ENCODE measurements around the gene TPGS1.

TPGS1 gene, protein sequence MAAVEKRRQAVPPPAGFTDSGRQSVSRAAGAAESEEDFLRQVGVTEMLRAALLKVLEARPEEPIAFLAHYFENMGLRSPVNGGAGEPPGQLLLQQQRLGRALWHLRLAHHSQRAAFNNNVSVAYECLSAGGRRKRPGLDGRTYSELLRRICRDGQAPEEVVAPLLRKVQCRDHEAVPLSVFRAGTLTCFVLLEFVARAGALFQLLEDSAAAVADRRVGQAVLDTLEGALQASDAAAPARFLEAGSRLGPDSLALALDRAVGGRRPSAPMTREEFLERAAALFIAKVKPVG

DNA sequence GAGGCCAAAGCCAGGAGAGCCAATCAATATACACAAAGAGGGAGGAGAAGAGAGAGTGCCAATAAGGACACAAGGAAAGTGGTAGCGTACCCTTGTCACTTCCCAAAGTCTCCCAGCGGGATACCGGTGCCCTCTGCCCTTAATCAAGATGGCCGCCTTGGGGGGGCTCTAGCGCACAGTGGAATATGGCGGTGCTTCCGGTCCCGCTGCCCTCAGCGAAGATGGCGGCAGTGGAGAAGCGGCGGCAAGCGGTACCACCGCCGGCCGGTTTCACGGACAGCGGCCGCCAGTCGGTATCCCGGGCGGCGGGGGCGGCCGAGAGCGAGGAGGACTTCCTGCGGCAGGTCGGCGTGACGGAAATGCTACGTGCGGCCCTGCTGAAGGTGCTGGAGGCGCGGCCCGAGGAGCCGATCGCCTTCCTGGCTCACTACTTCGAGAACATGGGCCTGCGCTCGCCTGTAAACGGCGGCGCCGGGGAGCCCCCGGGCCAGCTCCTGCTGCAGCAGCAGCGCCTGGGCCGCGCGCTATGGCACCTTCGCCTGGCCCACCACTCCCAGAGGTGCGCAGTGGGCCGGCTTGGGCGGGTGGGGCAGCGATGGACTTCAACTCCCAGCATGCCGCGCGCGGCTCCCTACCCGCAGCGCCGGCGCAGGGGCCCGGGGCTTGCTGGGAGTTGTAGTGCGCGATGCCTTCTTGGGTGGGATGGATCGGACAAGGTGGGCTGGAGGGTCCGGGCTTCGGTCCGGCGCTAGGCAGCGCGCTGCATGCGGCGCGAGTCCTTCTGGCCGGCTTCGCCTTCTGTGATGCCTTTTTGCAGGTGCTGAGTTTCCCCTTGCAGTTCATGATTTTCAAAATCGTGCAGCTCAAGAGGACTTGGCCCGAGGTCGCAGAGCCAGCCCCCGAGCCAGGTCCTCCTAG, at the start of gene TPGS1:
Gene TPGS1 (plus strand): TSS at position 212 of the 918 bp plus-strand sequence. CDS start 10 bp downstream, at position 222.
- peak; percentile 97 to 98 for DNase-seq
- TF ChIP-seq POLR2A (IDR thresholded peaks at IDR 0.05; ENCODE audit: low read length), result peak; percentile 73
- no peak for TF ChIP-seq GATA1 (IDR thresholded peaks at IDR 0.05; ENCODE audit: low read depth, low read length)

DNA sequence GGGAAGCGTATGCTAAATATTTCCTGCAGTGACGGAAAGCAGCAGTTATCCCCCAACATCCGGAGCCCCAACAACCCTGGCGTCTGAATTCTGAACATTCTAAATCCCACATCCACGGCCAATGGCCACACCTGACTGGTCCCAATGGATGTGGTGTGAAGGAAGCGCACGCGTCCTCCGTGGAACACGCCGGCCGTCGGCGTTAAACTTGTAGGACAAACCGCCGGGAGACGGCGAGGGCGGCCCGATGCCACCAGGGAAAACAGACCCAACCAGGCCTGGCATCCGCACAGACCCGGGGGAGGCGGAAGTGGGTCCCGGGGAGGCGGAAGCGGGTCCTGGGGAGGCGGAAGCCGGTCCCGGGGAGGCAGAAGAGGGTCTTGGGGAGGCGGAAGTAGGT, 49.7 kb upstream of the TPGS1 start:
- no peak for DNase-seq
- no peak for TF ChIP-seq GATA1 (IDR thresholded peaks at IDR 0.05; ENCODE audit: low read depth, low read length)
- TF ChIP-seq POLR2A (IDR thresholded peaks at IDR 0.05; ENCODE audit: low read length), result no peak

DNA sequence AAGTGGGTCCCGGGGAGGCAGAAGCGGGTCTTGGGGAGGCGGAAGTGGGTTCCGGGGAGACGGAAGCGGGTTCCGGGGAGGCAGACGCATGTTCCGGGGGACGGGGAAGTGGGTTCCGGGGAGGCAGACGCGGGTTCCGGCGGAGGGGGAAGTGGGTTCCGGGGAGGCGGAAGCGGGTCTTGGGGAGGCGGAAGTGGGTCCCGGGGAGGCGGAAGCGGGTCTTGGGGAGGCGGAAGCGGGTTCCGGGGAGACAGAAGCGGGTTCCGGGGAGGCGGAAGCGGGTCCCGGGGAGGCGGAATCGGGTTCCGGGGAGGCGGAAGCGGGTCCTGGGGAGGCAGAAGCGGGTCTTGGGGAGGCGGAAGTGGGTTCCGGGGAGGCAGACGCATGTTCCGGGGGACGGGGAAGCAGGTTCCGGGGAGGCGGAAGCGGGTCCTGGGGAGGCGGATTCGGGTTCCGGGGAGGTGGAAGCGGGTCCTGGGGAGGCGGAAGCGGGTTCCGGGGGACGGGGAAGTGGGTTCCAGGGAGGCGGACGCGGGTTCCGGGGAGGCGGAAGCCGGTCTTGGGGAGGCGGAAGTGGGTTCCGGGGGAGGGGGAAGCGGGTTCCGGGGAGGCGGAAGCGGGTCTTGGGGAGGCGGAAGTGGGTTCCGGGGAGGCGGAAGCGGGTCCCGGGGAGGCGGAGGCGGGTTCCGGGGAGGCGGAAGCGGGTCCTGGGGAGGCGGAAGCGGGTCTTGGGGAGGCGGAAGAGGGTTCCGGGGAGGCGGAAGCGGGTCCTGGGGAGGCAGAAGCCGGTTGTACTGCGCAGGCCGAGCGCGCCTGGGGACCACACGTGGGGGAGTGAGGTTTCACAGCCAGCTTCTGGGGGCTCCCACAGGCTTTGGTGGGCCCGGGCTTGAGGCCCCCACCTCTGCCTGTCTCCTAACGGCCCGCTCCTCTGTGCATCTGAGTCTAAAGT, 48.9 kb upstream of the TPGS1 start:
- no peak for DNase-seq
- no peak for TF ChIP-seq POLR2A (IDR thresholded peaks at IDR 0.05; ENCODE audit: low read length)
- TF ChIP-seq GATA1 (IDR thresholded peaks at IDR 0.05; ENCODE audit: low read depth, low read length), result no peak

GRCh38 chr19:459724-460511, 47.4 kb upstream of the TPGS1 start:
- TF ChIP-seq POLR2A (IDR thresholded peaks at IDR 0.05; ENCODE audit: low read length), result no peak
- no peak for TF ChIP-seq GATA1 (IDR thresholded peaks at IDR 0.05; ENCODE audit: low read depth, low read length)

DNA sequence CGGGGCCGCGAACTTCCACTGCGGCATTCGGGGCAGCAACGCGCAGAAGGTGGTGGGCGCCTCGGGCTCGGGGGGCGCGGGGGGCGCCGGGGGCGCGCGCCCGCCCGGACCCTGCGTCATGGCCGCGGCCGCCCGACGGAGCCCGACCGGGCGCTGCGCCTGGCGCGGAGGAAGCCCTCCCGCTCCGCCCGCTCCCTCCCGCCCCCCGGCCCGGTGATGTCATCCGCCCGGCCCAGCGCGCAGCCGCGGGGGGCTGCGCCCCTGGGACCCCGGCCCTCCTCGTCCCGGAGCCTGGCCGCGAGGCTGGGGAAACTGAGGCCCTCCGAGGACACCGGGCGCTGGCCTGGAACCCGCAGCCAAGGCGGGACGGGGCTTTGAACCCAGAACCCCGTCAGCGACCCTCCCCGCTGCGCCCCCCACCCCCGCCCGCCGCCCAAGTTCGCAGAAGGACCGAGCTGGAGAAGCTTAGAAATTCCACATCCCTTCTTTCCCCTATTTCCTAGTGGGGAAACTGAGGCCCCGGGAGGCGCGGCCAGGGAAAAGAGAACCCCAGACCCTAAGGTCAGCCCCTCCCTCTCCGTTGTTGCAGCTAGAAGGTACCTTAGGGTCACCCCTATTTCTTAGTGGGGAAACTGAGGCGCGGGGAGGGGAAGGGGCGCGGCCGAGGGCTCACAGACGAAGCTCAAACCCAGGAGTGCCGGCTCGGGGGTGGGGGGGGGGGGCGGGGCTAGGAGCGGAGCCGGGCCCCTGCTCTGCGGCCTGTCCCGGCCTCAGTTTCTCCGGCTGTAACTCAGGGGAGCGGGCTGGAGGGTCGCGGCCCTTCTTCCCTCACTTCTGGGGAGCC, 46.2 kb upstream of the TPGS1 start, which contains the start of gene SHC2:
Gene SHC2 (minus strand): TSS at position 157 of the 844 bp plus-strand sequence. CDS start 37 bp downstream, at position 120.
- DNase-seq, result no peak
- TF ChIP-seq GATA1 (IDR thresholded peaks at IDR 0.05; ENCODE audit: low read depth, low read length), result no peak
- TF ChIP-seq POLR2A (IDR thresholded peaks at IDR 0.05; ENCODE audit: low read length), result no peak

More at GRCh38 chr19:459724-460511, 47.4 kb upstream of the TPGS1 start:
- DNase-seq, result peak in 1 of 2 experiments; percentile 17

GRCh38 chr19:461721-462551, 45.4 kb upstream of the TPGS1 start:
- TF ChIP-seq POLR2A (IDR thresholded peaks at IDR 0.05; ENCODE audit: low read length) (no peak), GATA1 (IDR thresholded peaks at IDR 0.05; ENCODE audit: low read depth, low read length) (no peak)
- peak in 1 of 2 experiments; percentile 15 for DNase-seq

DNA sequence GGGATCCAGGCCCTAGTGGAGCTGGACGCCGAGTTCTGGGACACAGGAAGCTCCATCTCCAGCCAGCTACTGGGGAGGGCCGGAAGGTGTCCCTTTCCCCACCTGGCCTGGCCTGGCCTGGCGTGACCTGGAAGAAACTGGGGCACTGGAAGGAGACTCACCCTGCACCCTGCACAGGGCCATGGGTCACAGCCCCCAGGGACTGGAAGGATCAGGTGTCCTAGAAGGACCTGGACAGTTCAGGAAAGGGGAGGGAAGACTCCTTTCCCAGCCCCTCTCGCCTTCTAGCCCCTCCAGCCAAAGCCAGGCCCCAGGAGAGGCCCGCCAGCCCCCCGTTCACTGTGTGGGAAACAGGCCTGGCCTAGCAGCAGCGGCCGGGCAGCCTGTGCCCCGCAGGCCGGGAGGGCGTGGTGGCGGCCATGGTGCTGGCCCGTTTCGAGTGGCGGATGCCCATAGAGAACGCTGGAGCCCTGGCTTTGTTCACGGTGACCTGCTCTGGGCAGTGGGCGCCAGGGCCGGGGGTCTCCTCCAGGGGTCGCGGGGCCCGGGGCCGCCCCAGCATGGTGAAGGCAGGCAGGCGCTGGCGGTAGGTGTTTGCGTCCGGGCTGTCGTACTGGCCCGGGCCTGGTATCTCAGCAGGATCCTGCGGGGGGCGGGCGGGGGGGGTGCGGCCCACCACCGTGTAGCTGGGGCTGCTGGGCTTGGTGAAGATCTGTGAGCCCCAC, 43.7 kb upstream of the TPGS1 start:
- DNase-seq, result no peak
- TF ChIP-seq POLR2A (IDR thresholded peaks at IDR 0.05; ENCODE audit: low read length) (no peak), GATA1 (IDR thresholded peaks at IDR 0.05; ENCODE audit: low read depth, low read length) (no peak)

- no peak for DNase-seq
- TF ChIP-seq POLR2A (IDR thresholded peaks at IDR 0.05; ENCODE audit: low read length) (no peak), GATA1 (IDR thresholded peaks at IDR 0.05; ENCODE audit: low read depth, low read length) (no peak)
Observed at GRCh38 chr19:464208-464545, 43.1 kb upstream of the TPGS1 start.

GRCh38 chr19:465056-465816, 42.1 kb upstream of the TPGS1 start:
- TF ChIP-seq POLR2A (IDR thresholded peaks at IDR 0.05; ENCODE audit: low read length) (no peak), GATA1 (IDR thresholded peaks at IDR 0.05; ENCODE audit: low read depth, low read length) (no peak)
- DNase-seq, result no peak

GRCh38 chr19:467554-467953, 39.7 kb upstream of the TPGS1 start:
- no peak for DNase-seq
- TF ChIP-seq GATA1 (IDR thresholded peaks at IDR 0.05; ENCODE audit: low read depth, low read length), result no peak
- no peak for TF ChIP-seq POLR2A (IDR thresholded peaks at IDR 0.05; ENCODE audit: low read length)
